GM10847 (cell line): ENCODE results near the gene PTPRN.

Source experiments
- POLR2A ChIP-seq: IDR thresholded peaks from 2 replicates; pipeline ENCODE4 v1.6.1; 2011; ENCODE audit not compliant: insufficient read length; ENCODE audit errors: extremely low read depth

PTPRN gene

DNA sequence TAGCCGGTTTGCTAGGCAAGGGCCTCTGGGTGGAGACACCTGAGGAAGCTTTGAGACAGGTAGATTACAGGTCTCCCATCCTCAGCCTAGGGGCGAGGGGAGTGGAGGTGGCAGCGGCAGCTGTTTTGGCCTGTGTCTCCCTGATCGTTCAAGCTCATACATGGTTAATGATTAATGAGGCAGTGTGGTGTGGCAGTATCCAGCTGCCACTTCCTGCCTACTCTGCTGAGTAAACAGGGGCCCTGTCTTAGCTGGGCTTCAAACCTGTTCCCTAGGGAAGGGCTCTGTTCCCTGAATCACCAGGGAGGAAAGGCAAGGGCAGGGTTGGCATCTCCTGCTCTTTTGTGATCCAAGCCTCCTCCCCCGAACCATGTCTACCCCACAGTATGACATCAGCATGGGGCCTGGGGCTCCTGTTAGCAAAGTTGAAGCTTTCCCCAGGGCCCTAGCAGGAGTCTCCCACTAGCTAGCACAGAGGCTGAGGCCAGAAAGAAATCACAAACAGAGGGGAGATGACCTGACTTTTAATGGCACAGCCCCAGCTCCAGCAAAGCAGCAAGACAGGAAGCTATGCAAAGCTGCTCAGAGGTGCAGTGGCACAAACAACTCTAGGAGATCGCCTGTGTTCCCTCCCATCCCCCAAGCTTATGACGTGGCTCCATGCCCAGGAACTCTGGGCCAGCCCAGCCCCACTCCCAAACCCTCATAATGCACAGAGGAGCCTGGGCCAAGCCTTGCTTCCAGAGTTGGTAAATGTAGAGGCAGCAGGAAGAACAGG is 59.8 kb downstream of the PTPRN start:
- TF ChIP-seq POLR2A, result peak; percentile 18

- no peak for TF ChIP-seq POLR2A
Observed at GRCh38 chr2:219248845-219249202, 60.4 kb downstream of the PTPRN start.

DNA sequence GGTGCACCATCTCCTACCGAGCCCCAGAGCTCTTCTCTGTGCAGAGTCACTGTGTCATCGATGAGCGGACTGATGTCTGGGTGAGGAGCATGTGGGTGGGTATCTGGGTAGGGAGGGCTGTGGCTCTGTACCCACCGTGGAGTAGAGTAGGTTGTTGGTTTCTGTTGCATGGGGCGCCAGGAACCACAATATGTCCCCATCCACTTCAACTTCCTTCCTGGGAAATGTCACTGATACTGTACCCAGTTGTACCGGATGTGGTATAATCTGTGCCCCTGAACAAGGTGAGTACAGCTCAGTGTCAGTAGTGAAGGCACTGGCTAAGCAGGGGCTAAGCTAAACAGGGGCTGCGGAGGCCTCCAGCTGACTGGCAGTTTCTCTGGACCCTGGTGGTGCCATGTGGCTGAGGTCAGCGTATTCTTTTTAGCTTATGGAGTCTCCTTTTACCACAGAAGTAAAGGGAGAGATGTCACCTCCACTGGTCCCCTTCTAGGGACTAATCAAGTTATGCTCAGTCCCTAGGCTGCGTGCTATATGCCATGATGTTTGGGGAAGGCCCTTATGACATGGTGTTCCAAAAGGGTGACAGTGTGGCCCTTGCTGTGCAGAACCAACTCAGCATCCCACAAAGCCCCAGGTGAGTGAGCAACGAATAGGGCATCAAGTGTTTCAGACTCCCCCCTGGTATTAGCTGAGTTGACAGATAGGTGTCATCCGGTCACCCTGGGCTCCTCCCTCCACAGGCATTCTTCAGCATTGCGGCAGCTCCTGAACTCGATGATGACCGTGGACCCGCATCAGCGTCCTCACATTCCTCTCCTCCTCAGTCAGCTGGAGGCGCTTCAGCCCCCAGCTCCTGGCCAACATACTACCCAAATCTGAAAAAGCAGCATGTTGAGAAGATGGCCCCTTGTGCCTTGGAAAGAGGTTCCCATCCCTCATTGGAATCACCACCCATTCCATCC is 61.2 kb downstream of the PTPRN start:
- TF ChIP-seq POLR2A, result no peak

- no peak for TF ChIP-seq POLR2A
Observed at GRCh38 chr2:219246559-219246958, 62.6 kb downstream of the PTPRN start.

DNA sequence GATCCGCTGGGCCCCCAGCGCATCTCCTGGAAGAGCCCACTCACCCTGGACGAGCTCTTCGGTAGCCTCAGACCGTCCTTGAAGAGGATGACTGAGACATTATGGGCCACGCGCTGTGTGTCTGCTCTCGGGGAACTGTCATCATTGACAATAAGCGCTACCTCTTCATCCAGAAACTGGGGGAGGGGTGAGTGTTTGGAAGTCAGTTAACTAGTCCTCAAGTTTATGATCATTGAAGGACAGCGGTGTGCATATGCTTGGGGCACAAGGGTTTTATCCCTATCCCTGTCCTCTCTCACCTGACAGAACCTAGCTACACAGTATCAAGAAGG is 63.3 kb downstream of the PTPRN start:
- no peak for TF ChIP-seq POLR2A

GRCh38 chr2:219245148-219245898 is 63.9 kb downstream of the PTPRN start, which contains the start of the genes GLB1L and STK16:
TSS of gene GLB1L (minus strand) at chr2:219245444. CDS start at chr2:219243573, 1,871 bp downstream.
TSS of gene STK16 (plus strand) at chr2:219245479. CDS start at chr2:219246000, 521 bp downstream.
- peak; percentile 88 for TF ChIP-seq POLR2A

GRCh38 chr2:219244789-219245147 is 64.4 kb downstream of the PTPRN start:
- no peak for TF ChIP-seq POLR2A

DNA sequence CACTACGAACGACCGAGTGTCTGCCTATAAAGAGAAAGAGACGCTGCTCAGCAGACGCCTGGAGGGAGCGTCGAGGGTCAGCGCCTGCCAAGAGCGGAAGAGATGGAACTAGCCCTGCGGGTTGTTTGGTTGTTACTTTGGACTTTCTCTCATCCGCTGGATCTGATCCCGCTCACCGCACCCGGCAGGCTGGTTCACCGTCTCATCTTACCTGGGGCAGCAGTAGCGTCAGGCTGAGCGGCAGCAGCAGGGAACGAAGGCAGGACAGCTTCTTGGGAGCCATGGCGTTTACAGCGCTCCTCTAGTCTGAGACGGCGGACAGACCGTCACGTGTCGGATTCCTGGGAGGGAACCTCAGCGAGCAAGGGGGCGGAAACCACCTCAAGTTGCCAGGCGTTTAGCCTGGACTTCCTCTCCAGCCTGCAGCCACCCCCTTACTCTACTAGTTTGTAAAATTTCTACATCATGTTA is 65.9 kb downstream of the PTPRN start:
- no peak for TF ChIP-seq POLR2A
